Forelimb muscle (tissue), 1 donor: ENCODE data around the gene ZNF41. TPM values are rescaled to one million over a fixed set of nuclear protein-coding genes. Genes with fewer than 3 reads are reported as not detected.
"Not testable (repeated sequence)": the region's sequence is repeated elsewhere in the genome, so short reads cannot be mapped to it uniquely, and the experiment has no call there.

Experiments
- DNase-seq: peaks from one replicate; pipeline ENCODE4 v3.0.0-alpha.2; 2013; ENCODE audit warnings: low read depth
- polyA plus RNA-seq: library from polyadenylated mRNA; unstranded; fragments of 120-200 nt; gene quantifications from one replicate; pipeline ENCODE4 v1.2.1, GENCODE V29; 2013; ENCODE audit not compliant: insufficient read length

Gene ZNF41
- polyA plus RNA-seq, result 10.2 TPM

DNA sequence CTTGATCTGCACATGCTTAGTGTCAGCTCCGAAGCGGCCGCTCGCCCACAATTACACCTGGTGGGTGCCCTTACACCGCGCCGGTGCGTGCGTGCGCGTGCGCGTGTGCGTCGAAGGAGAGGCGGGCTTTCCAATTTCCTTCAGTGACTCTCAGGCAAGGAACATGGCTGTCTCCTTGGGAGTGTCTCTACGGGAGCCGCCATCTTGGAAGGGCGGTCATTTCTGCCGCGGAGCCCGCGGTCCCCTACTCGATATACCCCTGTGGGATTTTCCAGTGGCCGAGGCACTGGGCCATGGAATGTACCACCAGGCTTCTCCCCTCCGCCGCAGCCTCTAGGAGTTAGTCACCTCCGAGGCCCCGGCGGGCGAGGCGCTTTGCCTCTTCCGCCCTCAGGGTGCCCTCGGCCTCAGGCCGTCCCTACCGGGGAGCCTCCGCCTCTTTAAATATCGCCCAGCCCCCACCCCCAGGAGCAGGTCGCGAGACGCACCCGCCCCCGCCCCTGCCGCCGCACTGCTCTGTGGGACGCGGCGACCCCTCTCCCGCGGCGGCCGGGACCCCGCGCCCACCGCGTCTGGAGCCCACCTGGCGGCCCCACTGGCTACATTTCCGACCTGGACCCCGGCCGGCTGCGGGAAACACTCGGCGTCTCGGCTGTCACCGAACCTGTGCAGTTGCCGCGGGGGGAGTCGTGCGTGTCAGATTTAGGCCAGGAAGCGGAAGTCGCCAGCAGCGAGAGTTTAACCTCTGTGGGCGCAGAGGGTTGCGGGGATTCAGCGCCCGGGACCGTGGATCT, at the start of gene ZNF41:
ZNF41 (minus strand) TSS at position 711 of the 794 bp plus-strand sequence. CDS start 15,741 bp downstream, outside the sequence.
- DNase-seq, result no peak

DNA sequence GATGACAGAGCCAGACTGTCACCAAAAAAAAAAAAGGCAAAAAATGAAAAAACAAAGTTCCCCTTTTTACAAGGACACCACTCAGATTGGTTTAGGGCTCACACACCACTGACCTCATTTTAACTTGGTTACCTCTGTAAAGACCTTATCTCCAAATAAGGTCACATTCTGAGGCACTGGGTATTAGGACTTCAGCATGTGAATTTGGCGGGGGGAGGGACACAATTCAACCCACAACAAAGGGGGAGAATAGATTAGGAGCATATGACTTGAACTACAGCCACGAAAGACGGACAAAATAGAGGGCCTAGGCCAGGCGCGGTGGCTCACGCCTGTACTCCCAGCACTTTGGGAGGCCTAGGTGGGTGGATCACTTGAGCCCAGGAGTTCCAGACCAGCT, 47.0 kb upstream of the ZNF41 start:
- no peak for DNase-seq

DNA sequence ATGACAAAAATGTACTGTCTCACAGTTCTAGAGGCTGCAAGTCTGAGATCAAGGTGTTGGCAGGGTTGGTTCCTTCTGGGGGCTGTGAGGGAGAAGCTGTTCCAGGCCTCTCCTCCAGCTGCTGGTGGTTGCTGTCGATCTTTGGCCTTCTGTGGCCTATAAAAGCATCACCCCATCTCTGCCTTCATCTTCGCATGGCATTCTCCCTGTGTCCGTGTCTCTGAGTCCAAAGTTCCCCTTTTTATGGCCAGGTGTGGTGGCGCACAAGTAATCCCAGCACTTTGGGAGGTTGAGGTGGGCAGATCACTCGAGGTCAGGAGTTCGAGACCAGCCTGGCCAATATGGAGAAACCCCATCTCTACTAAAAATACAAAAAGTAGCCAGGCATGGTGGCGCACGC, 46.5 kb upstream of the ZNF41 start:
- DNase-seq, result no peak

DNA sequence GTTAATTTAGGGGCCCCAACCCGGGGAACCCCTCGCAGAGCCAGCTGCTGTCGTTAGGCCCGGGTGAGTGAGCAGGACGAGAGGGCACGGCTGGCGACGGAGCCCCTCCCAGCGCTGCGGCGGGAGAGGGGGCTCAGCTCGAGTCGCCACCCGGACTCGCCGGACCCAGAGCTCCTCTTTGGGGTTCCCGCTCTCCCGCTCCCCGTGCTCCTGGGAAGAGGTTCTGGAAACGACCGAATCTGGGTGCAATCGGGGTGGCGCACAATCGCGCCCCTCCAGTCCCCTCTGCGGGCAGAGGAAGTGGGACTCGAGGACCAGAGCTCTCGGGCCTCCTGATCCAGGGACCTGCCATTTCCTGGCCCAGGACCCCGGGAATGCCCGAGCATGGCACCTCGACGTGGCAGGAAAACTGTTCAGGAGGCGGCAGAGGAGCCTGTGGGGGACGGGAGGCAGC, 40.7 kb upstream of the ZNF41 start:
- DNase-seq, result no peak

DNA sequence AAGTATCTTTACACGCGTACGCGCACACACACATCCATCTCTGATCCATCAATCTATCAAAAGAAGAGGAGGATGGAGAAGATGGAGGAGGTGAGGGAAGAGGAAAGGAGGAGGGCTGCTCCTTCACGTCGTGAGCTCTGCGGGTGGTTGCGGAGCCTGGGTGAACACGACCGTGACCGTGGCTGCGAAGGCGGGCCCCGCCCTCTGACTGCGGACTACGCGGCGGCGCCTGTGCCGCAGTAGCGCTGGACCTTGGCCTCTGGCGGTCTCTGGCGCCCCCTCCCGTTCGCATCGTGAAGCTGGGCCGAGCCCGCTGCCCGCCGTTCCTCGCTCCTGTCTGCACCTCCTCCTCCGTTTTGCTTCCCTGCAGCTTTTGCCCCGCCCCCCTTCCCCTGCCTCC, 40.3 kb upstream of the ZNF41 start:
- no peak for DNase-seq

DNA sequence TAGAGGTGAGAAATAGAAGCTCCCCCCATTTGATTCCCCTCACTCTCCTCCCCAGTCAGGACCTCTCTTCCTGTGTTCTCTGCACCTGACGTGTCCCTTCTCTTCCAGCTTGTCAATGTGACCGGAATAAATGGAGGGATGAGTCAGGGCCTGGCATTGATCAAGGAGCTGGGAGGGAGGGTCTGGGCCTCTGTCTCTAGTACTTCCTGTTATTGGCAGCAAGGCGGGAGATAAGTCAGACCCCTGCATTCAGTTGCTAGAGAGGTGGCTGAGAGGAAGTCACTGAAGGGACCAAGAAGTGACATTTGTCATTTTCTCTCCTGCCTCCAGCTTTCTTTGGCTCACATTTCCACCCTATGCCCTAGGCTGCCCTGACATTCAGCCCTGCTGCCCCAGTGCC, 35.1 kb upstream of the ZNF41 start:
- no peak for DNase-seq

DNA sequence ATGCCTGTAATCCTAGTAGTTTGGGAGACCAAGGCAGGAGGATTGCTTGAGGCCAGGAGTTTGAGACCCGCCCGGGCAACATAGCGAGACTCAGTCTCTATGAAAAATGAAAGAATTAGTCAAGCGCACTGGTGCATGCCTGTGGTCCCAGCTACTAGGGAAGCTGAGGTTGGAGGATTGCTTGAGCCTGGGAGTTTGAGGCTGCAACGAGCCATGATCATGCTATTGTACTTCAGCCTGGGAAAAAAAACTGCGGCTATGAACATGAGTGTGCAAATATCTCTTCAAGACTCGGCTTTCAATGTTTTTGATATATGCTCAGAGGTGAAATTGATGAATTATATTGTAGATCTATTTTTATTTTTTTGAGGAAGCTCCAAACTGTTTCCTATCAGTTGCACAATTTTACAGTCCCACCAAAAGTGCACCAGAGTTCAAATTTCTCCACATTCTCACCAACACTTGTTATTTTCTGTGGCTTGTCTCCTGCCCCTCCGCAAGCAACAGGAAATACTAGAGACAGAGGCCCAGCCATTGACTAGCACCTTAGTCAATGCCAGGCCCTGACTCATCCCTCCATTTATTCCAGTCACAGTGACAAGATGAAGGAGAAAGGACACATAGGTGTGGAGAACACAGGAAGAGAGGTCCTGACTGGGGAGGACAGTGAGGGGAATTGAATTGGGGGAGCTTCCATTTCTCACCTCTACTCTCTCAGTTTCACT, 33.1 kb upstream of the ZNF41 start:
- DNase-seq, result no peak

DNA sequence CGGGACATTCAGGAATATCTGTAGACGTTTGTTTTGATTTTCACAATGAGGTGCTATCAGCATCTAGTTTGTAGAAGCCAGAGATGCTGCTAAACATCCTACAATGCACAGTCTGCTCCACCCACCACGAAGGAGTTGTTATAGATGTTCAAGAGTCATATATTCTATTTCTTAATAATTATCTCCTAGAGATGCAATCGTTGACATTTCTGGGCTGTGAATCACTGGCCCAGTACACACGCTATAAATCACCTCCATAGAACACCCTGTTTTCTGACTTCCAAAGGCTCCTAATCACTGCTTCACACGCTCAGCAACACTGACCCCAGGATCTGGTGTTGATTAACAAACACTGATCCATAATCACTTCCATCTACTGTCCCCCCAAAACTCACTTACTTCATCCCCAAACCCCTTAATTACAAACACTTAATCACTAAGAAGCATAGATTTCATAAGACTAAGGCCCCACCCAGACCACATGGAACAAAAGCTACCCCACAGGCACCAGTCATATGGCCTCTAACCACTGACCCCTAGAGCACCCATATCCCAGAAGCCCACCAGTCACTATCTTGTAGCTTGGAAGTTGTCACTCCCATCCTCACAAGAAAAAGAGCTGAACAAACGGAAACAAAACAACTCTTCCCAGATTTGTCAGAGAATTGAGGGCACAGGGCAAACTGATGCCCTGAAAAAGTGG, 31.7 kb upstream of the ZNF41 start:
- no peak for DNase-seq

DNA sequence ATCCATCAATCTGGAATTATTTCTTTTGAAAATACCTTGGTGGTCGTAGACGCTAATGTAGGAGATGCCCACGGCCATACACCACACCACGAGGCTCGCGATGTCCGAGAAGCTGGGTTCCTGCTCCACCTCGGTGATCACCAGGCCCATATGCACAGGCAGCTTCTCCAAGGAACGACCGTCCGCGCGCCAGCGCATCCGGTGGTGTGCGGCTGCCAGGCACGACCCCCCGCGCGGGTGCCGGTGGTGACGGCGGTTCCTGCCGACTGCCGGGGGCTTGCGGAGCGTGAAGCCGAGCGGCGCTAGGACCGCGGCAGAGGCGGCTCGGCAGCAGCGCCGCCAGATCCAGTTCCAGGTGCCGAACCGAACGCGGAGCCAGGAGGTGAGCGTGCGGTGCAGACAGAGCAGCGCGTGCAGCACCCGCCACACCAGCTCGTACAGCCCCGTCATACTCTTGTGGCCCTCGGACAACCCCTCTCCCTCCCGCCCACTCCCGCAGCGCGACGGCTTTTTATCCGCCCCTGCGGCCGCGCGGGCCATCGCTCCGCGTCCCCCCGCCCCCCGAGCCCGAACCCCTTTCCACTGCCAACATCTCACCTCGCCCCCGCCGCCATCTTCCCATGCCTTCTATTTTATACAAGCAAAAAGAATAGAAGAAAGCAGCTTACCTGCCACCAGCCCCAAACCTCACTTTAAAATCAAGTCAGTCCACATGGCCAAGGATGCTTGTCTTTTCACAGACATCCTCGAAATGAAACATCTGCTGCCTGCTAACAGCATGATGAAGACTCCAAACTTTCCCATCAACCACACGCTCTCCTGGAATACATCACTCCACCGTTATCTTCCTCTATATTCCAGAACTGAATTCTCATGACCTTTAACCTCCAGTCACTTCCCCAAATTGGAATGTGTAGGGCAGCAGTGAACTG, 30.3 kb upstream of the ZNF41 start:
- not testable (repeated sequence) for DNase-seq

DNA sequence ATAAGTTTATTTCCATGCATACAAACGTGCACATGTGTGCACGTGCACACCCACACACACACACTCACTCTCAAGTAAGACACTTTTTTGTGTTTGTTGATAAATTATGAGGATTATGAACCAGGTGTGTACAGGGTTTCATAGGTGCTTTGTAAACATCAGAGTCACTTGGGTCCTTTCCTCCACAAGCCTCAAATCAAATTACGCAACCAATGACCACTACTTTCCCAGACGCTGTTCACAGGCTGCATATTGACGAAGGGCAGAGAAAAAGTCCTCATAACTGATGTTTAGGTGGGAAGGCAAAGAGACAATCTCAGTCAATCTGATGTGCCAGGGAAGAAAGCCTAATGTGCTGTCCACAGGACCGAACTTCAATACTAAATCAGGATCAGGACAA, 29.4 kb upstream of the ZNF41 start:
- not testable (repeated sequence) for DNase-seq

DNA sequence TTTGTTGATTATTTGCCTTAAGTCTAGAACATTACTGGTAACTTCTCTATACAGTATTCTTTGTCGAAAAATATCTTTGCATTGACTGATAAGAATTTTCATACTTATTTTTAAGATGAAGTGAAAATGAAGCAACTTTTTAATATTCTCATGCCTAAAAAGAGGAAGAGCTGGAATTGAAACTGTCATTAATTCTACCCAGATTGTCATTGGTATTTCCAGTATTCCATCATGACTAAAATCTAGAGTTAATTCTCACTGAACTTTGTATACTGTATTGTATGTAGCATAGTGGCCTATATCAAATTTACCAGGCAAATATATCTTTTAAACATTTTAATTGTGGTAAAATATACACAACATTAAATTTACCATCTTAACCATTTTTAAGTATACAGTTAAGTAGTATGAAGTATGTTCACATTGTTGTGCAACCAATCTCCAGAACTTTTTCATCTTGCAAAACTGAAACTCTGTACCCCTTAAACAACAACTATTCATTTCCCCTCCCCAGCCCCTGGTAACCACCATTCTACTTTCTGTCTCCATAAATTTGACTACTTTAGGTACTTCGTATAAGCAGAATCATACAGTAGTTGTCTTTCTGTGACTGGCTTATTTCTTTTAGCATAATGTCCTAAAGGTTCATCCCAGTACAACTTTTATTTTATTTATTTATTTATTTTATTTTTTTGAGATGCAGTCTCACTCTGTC, 24.3 kb upstream of the ZNF41 start:
- no peak for DNase-seq

DNA sequence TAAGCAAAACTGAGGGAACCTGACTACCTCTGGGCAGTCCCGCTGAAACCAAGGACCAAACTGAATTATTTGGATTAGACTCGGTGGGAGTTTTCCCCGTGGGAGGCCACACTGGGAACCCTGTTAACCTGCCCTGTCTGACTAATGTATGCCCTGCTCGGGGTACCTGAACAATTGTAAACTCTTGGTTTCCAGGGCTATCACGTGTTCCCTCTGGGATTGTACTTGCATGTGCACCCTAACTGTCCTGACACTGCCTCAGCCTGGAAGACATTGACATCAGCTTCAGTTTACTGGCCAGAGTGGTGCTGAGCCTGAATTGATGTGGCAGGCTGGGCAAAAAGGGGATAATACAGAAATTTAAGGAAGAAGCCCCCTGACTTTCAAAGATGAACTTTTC, 20.1 kb upstream of the ZNF41 start:
- no peak for DNase-seq

DNA sequence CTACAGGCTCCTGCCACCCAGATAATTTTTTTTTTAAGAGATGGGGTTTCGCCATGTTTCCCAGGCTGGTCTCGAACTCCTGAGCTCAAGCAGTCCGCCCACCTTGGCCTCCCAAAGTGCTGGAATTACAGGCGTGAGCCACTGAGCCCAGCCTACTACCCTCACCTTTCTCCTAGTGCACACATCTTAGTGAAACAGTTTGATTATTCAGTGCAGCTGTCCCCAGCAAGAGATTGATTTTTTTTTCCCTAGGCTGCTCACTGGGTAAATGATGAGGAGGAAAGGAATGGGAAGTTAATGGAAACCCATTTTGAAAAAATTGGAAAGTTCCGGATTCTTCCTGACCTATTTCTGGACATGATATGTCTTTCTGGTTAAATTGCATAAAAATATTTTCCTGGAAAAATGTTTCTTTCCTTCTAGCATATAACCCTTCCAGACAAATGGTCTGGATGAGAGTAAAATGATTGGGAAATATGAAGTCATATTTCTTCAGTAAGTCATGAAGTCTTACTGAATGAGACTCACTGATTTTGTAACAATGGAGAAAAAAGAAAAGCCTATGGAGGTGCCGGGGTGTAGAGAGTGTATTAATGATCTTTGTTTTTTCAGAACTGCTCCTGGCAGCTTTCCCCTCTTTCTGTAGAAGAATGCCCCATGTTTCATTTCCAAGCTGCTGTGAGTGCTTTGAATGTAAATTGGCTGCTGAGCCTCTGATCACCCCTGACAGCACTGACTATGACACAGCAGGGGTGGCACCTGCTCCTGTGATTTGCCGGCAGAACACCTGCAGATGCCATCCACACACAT, 19.5 kb upstream of the ZNF41 start:
- DNase-seq, result no peak

DNA sequence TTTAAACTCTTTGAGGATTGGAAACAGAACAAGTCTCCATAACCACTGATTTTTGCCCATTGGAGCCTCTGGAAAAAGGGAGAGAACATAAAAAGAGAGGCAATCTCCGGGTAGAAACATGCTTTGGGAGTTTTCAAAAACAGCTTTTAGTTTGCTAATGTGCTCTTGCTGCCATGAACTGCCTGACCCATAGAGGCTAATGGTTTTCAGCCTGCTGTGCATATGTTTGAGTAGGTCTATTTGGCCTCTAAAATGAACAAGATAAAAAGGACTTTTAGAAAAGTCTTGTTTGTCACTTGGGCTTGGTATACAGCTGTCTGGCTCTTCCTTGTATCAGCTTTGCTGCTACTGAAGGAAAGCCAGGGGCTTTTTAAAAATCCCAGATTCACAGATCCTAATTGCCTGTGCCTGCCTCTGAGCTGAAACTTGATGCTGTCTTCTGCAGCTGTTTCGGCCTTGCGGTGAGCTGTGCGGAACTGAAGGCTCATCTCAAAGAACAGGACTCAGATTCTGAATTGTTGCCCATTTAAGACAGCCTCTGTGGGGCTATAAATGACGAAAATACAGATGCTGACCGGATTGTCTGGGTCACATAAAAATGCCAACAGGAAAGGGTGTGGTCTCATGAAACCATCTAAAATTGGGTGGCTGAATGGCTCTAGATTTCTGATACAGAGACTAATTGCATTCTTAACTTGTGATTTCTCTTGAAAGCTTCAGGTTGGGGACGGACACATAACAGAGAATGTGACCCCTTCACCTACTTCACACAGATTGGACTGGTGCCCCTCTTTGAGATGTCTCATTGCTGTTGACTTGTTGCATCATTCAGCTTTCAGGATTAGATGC, 18.4 kb upstream of the ZNF41 start:
- no peak for DNase-seq

DNA sequence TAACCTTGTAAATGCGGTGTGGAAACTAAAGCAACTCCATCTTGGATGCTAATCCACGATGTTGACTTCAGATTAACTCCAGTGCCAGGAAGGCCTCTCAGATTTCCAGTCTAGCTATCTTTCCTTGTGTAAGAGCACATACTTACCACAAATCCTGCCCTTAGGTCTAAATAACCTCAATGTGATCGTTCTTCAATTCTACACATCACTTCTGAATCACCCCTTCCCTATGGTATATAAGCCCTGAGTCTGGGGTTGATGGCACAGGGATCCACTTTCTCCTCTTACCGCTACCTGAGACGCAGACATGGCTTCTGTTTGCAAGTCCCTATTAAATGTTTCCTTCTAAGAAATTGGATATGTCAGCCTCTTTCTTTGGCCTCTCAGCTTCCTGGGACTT, 17.5 kb upstream of the ZNF41 start:
- no peak for DNase-seq

DNA sequence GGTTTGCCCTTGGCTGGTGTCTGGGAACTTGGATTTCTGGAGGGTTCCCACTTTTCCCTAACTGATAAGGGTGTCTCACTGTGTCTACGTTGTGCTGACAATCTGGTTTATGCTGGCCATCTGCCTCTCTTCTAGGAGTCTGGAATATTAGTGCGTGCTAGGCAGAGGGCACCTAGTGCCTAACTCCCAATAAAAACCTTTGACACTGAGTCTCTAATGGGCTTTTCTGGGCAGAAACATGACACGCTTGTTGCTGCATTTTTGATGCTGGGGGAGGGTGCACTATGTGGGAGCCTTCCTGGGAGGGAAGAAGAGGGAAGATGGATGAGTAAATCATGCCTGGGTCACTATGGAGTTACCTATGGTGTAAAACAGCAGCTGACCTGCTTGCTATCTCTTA, 16.3 kb upstream of the ZNF41 start:
- no peak for DNase-seq

DNA sequence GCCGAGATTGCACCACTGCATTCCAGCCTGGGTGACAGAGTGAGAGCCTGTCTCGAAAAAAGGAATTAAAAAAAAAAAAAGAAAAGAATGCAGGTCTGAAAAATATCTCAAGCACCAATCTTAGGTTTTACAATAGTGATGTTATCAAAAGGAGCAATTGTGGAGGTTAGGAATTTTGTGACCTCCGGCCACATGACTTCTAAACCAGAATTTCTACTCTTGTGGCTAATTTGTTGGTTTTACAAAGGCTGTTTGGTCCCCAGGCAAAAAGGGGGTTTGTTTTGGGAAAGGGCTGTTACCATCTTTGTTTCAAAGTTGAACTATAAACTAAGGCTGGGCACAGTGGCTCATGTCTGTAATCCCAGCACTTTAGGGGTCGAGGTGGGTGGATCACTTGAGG, 15.4 kb upstream of the ZNF41 start:
- no peak for DNase-seq

DNA sequence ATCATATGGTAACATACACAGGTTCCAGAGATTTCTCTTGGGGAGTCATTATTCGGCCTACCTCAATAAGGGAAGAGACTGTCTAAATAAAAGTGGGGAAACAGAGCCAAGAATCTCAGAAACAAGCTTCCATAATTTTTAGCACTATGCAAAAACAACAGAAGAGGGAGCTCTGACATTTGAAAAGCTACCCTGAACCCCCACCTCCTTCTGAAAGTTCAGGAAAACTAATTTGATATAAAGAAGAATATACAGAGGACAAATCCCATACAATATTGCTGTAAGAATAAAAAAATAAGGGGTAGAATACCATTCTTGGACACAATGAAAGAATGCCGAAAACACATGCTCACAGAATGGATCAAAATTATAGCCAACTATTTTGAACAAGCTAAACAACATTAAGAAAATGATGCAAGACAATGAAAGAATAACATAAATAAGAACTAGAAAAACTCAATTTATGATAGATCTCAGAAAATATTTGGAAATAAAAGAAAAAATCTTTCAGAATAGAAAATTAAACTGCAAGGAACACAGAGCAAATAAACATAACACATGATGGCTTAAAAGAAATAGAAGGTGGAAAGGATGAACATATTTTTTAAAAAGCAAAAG, 14.4 kb upstream of the ZNF41 start:
- no peak for DNase-seq
